CD4-positive, alpha-beta T cell treated with Interleukin-1 beta for 1 hour (primary cell): Measurements from ENCODE around the gene ANGPT4.

Source experiments
- DNase-seq, 2 donors: peaks; one replicate each; pipeline ENCODE4 v3.0.0-alpha.2; 2020 to 2022

ANGPT4 gene

DNA sequence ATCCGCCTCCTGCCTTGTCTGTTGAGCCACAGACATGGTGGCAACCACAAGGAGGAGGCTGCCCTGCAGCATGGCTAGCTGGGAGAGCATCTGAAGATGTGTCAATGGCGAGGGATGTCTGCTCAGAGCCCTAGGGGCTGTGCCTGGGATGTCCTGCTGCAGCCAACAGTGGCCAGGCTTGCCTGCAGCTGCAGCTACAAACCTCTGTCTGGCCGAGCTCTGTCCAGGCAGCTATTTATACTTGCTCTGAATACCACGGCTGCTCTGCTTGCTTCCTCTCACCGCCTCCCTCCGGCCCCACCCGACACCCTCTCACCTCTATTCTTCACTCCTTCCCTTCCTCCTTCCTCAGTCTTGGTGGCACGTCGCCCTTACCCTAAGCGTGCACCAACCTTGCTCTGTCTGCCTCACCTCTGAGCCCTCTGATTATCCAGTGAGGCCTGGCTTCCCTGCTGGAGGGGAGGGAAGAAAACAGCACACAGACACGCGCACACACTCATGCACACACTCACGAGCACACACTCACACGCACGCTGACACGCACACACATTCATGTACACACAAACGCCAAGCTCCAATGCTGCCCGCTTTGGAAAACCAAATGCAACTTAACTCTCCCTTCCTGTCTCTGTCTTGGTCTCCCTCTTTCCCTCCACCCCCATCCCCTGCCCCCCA is at the start of gene ANGPT4:
ANGPT4 (minus strand) TSS at position 210 of the 675 bp plus-strand sequence; CDS start at position 90, 120 bp downstream.
- DNase-seq: no peak

- DNase-seq: no peak
Observed at GRCh38 chr20:963795-964194, 47.7 kb upstream of the ANGPT4 start.

DNA sequence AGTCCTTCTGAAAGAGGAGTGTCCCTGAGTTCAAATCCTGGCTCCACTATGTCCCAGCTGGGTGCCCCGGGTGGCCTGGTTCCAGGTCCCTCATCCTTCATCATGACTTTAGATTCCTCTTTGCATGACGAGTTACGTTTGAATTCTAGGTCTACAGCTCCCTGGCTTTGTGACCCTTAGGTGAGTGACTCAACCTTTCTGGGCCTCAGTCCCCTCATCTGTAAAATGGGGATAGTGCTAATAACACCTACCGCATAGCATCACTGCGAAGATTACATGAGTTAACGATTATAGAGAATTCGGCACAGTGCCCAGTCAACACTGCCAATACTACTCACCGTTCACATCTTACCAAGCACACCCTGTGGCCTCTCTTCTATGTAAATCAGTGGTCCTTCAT is 46.5 kb upstream of the ANGPT4 start:
- no peak for DNase-seq

DNA sequence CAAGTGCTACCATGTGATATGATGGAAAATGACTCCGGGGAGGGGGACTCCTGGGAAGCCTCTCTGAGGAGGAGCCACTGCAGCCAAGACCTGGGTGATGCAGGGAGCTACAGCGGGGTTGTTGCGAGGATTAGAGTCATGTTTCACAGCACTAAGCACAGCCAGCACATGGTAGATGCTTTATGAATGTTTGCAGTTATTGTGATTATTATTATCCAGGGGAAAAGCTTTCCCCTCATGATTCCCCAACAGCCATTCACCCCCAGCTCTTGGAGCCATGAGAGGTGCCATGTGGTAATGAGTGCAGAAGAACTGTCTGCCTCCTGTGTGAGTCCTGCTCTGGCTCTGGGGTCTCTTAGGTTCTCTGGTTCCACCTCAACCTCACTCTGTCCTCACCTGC is 46.1 kb upstream of the ANGPT4 start:
- DNase-seq: no peak

DNA sequence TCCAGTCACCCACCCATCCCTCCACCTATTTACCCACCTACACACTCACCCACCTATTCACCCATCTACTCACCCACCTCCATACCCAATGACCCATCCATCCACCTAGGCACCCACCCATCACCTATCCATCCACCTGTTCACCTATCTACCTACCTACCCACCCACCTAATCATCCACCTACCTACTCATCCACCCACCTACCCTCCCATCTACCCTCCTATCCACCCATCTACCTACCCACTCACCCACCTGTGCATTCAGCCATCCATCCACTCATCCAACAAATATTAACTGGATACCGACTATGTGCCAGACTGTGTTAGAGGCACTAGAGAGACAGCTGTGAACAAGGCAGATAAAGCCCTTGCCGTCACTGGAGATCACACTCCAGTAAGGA is 45.6 kb upstream of the ANGPT4 start:
- DNase-seq: no peak

- no peak for DNase-seq
Observed at GRCh38 chr20:959996-960615, 44.0 kb upstream of the ANGPT4 start.

DNA sequence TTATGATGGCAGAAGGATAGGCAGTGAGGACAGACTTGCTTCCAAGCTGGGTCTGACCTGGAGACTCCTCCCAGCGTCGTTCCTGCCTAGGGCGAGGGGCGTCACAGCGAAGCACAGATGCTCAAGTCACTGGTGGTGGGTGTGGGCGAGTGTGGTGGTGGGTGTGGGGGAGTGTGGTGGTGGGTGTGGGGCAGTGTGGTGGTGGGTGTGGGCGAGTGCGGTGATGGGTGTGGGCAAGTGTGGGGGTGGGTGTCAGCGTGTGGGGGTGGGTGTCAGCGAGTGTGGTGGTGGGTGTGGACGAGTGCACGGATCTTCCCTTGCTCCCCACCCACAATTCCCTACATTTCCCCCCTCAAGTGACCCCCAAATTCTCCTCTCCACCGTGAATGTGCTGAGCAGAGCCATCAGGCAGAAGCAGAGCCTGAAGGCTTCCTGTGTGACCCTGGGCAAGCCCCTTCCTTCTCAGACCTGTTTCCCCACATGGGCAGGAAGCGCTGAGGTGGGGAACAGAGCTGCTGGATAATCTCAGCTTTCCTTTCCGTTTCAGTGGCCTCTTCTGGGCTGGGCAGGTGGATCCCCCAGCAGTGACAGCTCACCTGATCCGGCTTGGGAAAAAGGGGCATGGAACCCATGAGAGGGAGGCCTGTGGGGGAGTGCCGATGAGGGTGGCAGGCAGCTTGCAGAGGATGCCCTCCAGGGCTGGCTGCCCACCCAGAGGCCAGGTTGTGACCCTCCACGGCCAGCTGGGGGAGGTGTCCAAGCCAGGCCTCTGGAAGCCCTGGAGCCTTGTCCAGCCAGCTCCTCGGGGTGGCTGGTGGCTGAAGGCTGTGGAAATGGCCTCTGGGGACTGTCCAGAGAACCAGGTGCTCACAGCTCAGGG is 43.0 kb upstream of the ANGPT4 start:
- DNase-seq: no peak

GRCh38 chr20:957544-957943 is 41.4 kb upstream of the ANGPT4 start:
- no peak for DNase-seq

DNA sequence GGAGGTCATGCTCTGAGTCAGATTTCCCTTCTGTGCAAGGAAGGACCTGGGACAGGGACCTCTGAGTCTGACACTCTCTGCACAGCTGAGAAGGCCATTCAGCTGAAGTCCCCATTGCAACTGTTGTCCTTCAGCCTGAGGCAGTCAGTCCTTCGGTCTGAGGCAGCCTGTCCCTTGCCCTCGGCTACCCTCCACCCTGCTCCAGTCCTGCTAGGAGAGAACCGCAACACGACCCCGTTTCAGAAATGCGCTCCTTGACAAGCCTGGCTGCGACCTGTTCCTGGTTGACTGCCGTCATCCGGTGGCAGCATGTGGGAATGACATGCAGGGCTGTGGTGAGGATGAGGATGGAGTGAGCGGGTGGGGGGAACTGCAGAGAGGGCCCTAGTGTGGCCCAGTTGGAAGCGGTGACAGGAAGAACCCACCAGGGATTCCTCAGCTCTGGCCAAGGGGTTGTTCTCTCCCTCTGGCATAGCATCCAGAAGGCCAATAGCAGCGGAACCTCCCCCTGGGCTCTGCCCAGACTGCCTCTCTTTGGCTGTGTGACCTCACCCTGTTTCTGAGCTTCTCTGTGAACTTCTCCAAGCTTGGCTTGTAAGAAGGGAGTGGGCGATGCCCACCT is 40.3 kb upstream of the ANGPT4 start:
- DNase-seq: peak; percentile 70 to 73

DNA sequence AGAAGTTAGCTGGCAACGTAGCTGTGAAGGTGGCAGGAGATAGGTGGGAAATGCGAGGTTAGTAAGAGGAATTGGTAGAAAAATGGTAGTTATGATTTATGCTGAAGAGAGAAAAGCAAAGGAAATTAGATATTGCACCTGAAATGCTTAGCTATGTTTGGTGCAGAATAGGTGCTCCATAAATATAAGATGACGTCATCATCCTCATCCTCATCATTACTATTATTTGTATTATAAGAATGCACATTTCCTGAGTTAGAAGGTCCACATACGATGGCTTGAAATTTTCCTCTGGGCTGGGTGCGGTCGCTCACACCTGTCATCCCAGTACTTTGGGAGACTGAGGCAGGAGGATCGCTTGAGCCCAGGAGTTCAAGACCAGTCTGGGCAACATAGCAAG is 39.5 kb upstream of the ANGPT4 start:
- DNase-seq: no peak

DNA sequence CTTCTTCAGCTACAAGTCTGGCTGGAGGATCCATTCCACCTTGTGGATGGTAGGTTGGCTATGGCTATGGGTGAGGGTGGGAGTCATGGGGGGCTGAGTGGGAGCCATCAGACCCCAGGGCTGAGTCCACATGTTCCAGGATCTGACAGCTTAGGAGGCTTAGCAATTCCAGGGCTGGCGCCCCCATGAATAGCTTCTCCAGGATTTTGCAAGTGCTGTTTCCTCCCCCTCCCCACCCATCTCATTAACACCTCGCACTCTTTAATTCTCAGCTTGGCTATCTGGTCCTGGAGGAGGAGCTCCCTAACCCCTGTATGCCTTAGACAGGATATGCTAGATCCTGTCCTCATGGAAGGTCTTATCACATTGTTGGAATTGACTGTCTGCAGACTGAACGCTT is 39.0 kb upstream of the ANGPT4 start:
- no peak for DNase-seq

- DNase-seq: no peak
Observed at GRCh38 chr20:953742-954141, 37.6 kb upstream of the ANGPT4 start.

DNA sequence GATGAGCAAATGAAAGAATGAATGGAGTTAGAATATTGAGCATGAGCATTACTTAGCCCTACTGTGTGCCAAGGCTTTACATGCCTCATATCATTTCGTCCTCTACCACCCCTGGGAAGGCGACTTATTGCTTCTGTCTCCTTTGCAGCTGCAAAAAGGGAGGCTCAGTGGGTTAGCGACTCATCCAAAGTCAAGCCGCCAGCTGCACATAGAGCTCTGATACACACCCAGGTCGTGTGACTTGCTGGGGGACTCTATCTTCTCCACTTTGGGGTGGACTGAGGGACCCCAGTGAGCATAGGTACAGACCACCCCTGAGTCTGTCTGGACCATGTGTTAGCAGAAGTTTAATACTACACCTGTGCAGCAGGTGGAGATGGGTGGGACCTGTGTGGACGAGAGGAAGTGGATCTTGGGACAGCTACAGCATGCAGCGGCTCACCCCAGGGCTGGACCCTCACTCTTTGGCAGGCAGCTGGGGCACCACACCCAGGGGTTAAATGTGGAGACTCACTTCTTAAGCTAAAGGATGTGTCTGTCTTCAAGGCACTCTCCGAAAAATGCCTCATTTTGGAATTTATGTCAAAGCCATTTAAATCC is 36.2 kb upstream of the ANGPT4 start:
- DNase-seq: no peak

- DNase-seq: no peak
Observed at GRCh38 chr20:951384-952169, 35.4 kb upstream of the ANGPT4 start.

- DNase-seq: no peak
Observed at GRCh38 chr20:949717-950116, 33.6 kb upstream of the ANGPT4 start.

DNA sequence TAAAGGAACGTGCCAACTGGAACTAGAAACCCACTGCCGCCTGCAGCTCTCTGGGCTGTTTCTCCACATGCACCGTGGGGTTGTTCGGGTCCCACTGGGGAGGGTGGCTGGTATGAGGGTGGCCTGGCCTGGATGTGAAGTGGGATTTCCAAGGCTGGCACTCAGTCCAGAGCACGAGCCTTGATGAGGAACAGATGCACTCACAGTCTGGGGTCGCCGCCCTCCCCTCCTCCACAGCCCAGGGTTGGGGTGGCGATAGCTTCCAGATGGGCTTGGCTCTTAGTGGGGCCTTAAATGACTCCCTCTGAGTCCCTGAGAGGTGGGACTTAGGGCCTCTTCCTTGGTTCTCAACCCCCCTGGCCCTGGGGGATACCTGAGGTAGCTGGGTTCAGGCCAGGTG is 30.7 kb upstream of the ANGPT4 start:
- no peak for DNase-seq

DNA sequence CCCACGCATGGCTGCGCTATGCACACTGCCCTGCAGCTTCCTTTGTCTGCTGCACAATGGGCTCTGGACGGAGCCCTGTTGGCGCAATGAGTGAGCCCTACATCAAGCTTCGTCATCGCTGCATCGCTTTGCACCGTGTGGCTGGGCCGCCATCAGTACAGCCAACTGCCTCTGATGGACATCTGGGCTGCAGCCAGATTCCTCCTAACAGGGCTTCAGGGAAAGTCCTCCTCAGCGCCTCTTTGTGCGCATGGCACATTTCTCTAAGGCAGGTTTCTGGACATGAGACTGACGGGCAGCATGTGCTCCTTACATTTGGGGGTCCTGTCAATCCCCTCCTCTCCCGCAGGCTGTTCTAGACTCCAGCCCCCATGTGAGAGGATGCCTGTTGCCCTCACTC is 29.7 kb upstream of the ANGPT4 start:
- no peak for DNase-seq

GRCh38 chr20:944774-945410 is 28.8 kb upstream of the ANGPT4 start:
- DNase-seq: no peak

- no peak for DNase-seq
Observed at GRCh38 chr20:944148-944547, 28.0 kb upstream of the ANGPT4 start.

- DNase-seq: no peak
Observed at GRCh38 chr20:942611-943010, 26.5 kb upstream of the ANGPT4 start.

- DNase-seq: no peak
Observed at GRCh38 chr20:940926-941325, 24.8 kb upstream of the ANGPT4 start.

- no peak for DNase-seq
Observed at GRCh38 chr20:939606-940005, 23.5 kb upstream of the ANGPT4 start.
